ENCODE measurements around the gene EXOC6B. TPM values are rescaled to one million over a fixed set of nuclear protein-coding genes. Genes with fewer than 3 reads are reported as not detected.

Gene EXOC6B
- total and polyA plus RNA-seq, 2 of the 8 experiments (the other 6 are each of a cell fraction or from before 2014, with no cell fraction given) = 13.5 to 33.0 TPM

GRCh38 chr2:72821118-72821517 lies 4.7 kb downstream of the EXOC6B start:
- no peak overlapping the region for H3K18ac ChIP-seq (ENCODE audit: extremely low read depth, low read length)
- H3K56ac ChIP-seq (replicated peaks; ENCODE audit: insufficient read length, low read depth, low read length) = no peak overlapping the region
- H3K36me3 ChIP-seq (ENCODE audit: control insufficient read depth in 2 of 4, insufficient read depth in 4 of 4, low read length in 3 of 4) = no peaks in the 10 kb centered on the region
- no peaks in the 10 kb centered on the region for H3K9me3 ChIP-seq (ENCODE audit: insufficient read depth in 2 of 2, low read depth in 1 of 2, low read length in 1 of 2)
- ChIA-PET POLR2A (ENCODE audit: partially characterized antibody) (no interaction called here), CTCF (ENCODE audit: partially characterized antibody) (interaction anchor here (1.5 kb wide), 1 partner anchor 42 kb away, joined by 4 read pairs; no protein-coding TSS in a partner anchor)
- H2AFZ ChIP-seq (ENCODE audit: low read length) = no peak overlapping the region
- H2BK15ac ChIP-seq (ENCODE audit: low read length) = no peak overlapping the region
- peaks cover 0 to 3% of the 10 kb centered on the region in 2 experiments for H4K20me1 ChIP-seq (replicated peaks in 1 of 2; ENCODE audit: control insufficient read depth in 1 of 2, insufficient read depth in 2 of 2, low read length in 2 of 2)
- WGBS, 2 experiments (ENCODE audit: extremely low coverage in 1 of 2, insufficient coverage in 1 of 2, insufficient read length in 1 of 2, insufficient replicate concordance in 2 of 2, low coverage in 1 of 2, low lambda C conversion rate in 2 of 2, missing lambda C conversion rate in 1 of 2) = 84% methylated on average over 3 of the region's 3 CpGs; no CpG with 5 or more reads in 1 of the 2 experiments
- no peak overlapping the region for H2BK5ac ChIP-seq (ENCODE audit: low read depth, low read length)
- H3K14ac ChIP-seq (ENCODE audit: insufficient read length) = no peak overlapping the region
- peaks cover 0 to 45% of the 10 kb centered on the region in 2 experiments; a peak in 2 of 4 replicates for H3K79me2 ChIP-seq (ENCODE audit: control insufficient read depth in 1 of 2, insufficient read depth in 2 of 2, low read length in 2 of 2)
- H3K27me3 ChIP-seq (replicated peaks in 1 of 4; ENCODE audit: control insufficient read depth in 3 of 4, extremely low read depth in 1 of 4, insufficient read depth in 3 of 4, low read length in 3 of 4) = no peaks in the 10 kb centered on the region
- no peak overlapping the region for H3K23ac ChIP-seq (ENCODE audit: insufficient read length)
- peaks cover 0 to 6% (median 6%) of the 10 kb centered on the region in 4 experiments; a peak in 3 of 7 replicates for H3K4me1 ChIP-seq (replicated peaks in 1 of 4; ENCODE audit: control insufficient read depth in 3 of 4, insufficient read depth in 4 of 4, low read length in 3 of 4)
- H2BK20ac ChIP-seq (ENCODE audit: low read length) = no peak overlapping the region
- H3K4me3 ChIP-seq (ENCODE audit: extremely low read depth in 1 of 4, insufficient read depth in 2 of 4, low read depth in 3 of 4, low read length in 4 of 4) = 0 out of 8 replicates have a peak overlapping the region, but pooled peaks of 1 of the 4 experiments have one; percentile 3
- FAIRE-seq (peak; percentile 45), DNase-seq (ENCODE audit: low read depth in 1 of 2, low spot score in 2 of 2) (no peak)
- H3K23me2 ChIP-seq (ENCODE audit: low read depth, low read length) = peaks cover 7% of the 10 kb centered on the region
- H4K91ac ChIP-seq (replicated peaks; ENCODE audit: insufficient read length, low read length) = no peak overlapping the region
- H3K79me1 ChIP-seq (ENCODE audit: low read depth, low read length) = no peaks in the 10 kb centered on the region
- H2AK5ac ChIP-seq (ENCODE audit: low read depth, low read length) = no peak overlapping the region
- no peak overlapping the region for H4K5ac ChIP-seq (ENCODE audit: insufficient read length, low read depth, low read length)
- no peak for TF ChIP-seq HDAC2 (IDR thresholded peaks at IDR 0.05; ENCODE audit: borderline replicate concordance in 1 of 2, low read depth in 2 of 2, low read length in 2 of 2)
- TF ChIP-seq YY1 (IDR thresholded peaks at IDR 0.05; ENCODE audit: low read depth, low read length) = no peak
- TF ChIP-seq ASH2L (IDR thresholded peaks at IDR 0.05; ENCODE audit: low read length) = no peak
- no peak for TF ChIP-seq ZNF274 (IDR thresholded peaks at IDR 0.05; ENCODE audit: borderline replicate concordance, extremely low read depth, low read length)
- TF ChIP-seq CBX5 (IDR thresholded peaks at IDR 0.05; ENCODE audit: low read depth, low read length) = no peak
- no peak for TF ChIP-seq SIX5 (IDR thresholded peaks at IDR 0.05; ENCODE audit: low read depth, low read length)
- TF ChIP-seq MAFK (IDR thresholded peaks at IDR 0.05; ENCODE audit: low read depth, low read length) = no peak
- no peak for TF ChIP-seq MAX (IDR thresholded peaks at IDR 0.05)
- TF ChIP-seq ATF3 (IDR thresholded peaks at IDR 0.05; ENCODE audit: insufficient read depth, low read depth, low read length) = no peak
- H4K8ac ChIP-seq (ENCODE audit: extremely low read depth, insufficient read depth, low read length) = no peak overlapping the region
- no peak overlapping the region for H3K4ac ChIP-seq (replicated peaks; ENCODE audit: insufficient read length, low read depth, low read length)
- no peak overlapping the region for H2BK120ac ChIP-seq (replicated peaks; ENCODE audit: low read depth, low read length)
- no peak overlapping the region for H3K9ac ChIP-seq (replicated peaks in 1 of 4; ENCODE audit: extremely low read depth in 1 of 4, low read depth in 3 of 4, low read length in 3 of 4)
- H3K27ac ChIP-seq (ENCODE audit: low read depth, low read length) = no peak overlapping the region
- H3K4me2 ChIP-seq (ENCODE audit: insufficient read depth in 1 of 2, low read depth in 2 of 2, low read length in 2 of 2) = no peak overlapping the region
- no peak overlapping the region for H2BK12ac ChIP-seq (ENCODE audit: low read depth, low read length)
